Right atrium auricular region (tissue), 2 donors: ENCODE data around the gene DLX1. TPM values are rescaled to one million over a fixed set of nuclear protein-coding genes. Genes with fewer than 3 reads are reported as not detected.

Experiments
- DNase-seq: peaks from one replicate; pipeline ENCODE4 v3.0.0-alpha.2; 2019; ENCODE audit warnings: low spot score
- H3K27ac ChIP-seq, 2 donors: fragments of 200-600 bp; sonication (generic); 1 replicate in 1 of 2; 2 replicates in 1 of 2; pipeline ENCODE4 v1.5.1; 2016 to 2019
- H3K27me3 ChIP-seq, 2 donors: fragments of 200-600 bp; sonication (generic); one replicate each; pipeline versions ENCODE4 v1.5.1 to v1.6.0; 2017 to 2019
- H3K36me3 ChIP-seq: fragments of 200-600 bp; sonication (generic); one replicate; pipeline ENCODE4 v1.5.1; 2016
- H3K4me1 ChIP-seq, 2 donors: fragments of 200-600 bp; sonication (generic); one replicate each; pipeline versions ENCODE4 v1.5.1 to v1.6.0; 2017 to 2019
- H3K4me3 ChIP-seq, 2 donors: fragments of 200-600 bp; sonication (generic); 1 replicate in 1 of 2; 2 replicates in 1 of 2; pipeline ENCODE4 v1.5.1; 2017 to 2019; ENCODE audit warnings: mild to moderate bottlenecking in 1 of 2, moderate library complexity in 1 of 2
- H3K9me3 ChIP-seq, 2 donors: fragments of 200-600 bp; sonication (generic); one replicate each; pipeline ENCODE4 v1.5.1; 2019
- CTCF ChIP-seq, 2 donors: fragments of 200-600 bp; sonication (generic); IDR thresholded peaks; one replicate each; pipeline ENCODE4 v1.5.1; 2019; ENCODE audit warnings: antibody characterized with exemption in 2 of 2
- total RNA-seq, 2 donors: library from RNA; depleted of rRNA; stranded (reverse); fragments of >200 nt; gene quantifications; one replicate each; pipeline ENCODE4 v1.1.0, GENCODE V29; 2016

DLX1 gene
- total RNA-seq, 2 donors from 2014 or later = not detected

- Histone ChIP-seq H3K27me3 (no peaks in the 10 kb centered on the region), H3K36me3 (no peaks in the 10 kb centered on the region), H3K4me1 (no peaks in the 10 kb centered on the region), H3K27ac (no peak overlapping the region), H3K4me3 (no peak overlapping the region), H3K9me3 (no peaks in the 10 kb centered on the region)
- no peak for DNase-seq
- no peak for TF ChIP-seq CTCF (IDR thresholded peaks at IDR 0.05)
Measured at GRCh38 chr2:172072303-172072702, 13.0 kb upstream of the DLX1 start.

GRCh38 chr2:172072706-172073105 lies 12.6 kb upstream of the DLX1 start:
- H3K9me3 ChIP-seq = no peaks in the 10 kb centered on the region
- TF ChIP-seq CTCF (IDR thresholded peaks at IDR 0.05) = no peak

DNA sequence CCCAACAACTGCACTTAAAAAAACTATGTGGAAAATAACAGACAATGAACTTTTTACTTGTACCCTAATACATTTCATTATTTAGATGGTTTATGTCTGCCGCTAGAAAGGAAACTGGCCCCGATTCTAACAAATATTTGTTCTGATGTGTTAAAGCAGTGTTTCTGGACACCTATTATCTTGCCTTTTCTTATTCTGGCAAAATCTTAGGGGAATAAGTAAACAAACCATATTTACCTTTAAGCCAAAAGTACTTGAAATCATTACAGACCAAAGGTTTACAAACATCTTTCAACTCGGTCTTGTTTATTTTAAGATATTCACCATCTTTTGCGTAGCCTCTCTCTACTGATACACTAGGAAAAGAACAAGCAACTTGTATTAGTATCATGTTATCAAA lies 11.8 kb upstream of the DLX1 start:
- no peaks in the 10 kb centered on the region for H3K9me3 ChIP-seq
- no peak overlapping the region for H3K4me3 ChIP-seq
- no peaks in the 10 kb centered on the region for H3K36me3 ChIP-seq
- no peak for DNase-seq
- TF ChIP-seq CTCF (IDR thresholded peaks at IDR 0.05) = no peak
- H3K27me3 ChIP-seq = no peaks in the 10 kb centered on the region
- no peak overlapping the region for H3K27ac ChIP-seq
- no peaks in the 10 kb centered on the region for H3K4me1 ChIP-seq

More at GRCh38 chr2:172072706-172073105, 12.6 kb upstream of the DLX1 start:
- Histone ChIP-seq H3K4me1 (no peaks in the 10 kb centered on the region), H3K27ac (no peak overlapping the region), H3K4me3 (no peak overlapping the region), H3K27me3 (no peaks in the 10 kb centered on the region), H3K36me3 (no peaks in the 10 kb centered on the region)
- DNase-seq = no peak

DNA sequence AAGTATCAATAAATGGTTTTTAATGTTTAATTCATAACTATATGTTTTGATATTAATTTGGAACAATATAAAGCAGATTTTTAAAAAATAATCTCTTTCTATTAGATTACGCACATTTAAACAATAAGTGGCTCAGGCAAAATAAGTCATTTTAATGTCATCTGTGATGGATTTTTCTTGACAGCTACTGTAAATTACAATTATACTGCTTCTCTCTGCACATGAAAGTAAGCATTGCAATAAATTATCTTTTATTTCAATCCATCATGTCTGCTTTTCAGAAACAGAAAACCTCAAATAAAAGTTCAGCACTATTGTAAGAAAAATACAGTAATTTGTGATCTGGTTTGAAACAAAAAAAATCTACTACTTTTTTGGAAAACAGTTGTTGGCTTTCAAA lies 11.1 kb upstream of the DLX1 start:
- H3K27me3 ChIP-seq = no peaks in the 10 kb centered on the region
- no peak overlapping the region for H3K4me3 ChIP-seq
- H3K4me1 ChIP-seq = no peaks in the 10 kb centered on the region
- no peak for TF ChIP-seq CTCF (IDR thresholded peaks at IDR 0.05)
- no peak overlapping the region for H3K27ac ChIP-seq
- H3K36me3 ChIP-seq = no peaks in the 10 kb centered on the region
- no peak for DNase-seq
- no peaks in the 10 kb centered on the region for H3K9me3 ChIP-seq

GRCh38 chr2:172079416-172079815 lies 5.9 kb upstream of the DLX1 start:
- Histone ChIP-seq H3K9me3 (no peaks in the 10 kb centered on the region), H3K4me3 (no peak overlapping the region), H3K27ac (no peak overlapping the region), H3K36me3 (no peaks in the 10 kb centered on the region), H3K4me1 (peaks cover 0 to 17% of the 10 kb centered on the region in 2 donors), H3K27me3 (peaks cover 42 to 45% of the 10 kb centered on the region in 2 donors)
- no peak for DNase-seq
- TF ChIP-seq CTCF (IDR thresholded peaks at IDR 0.05) = no peak

DNA sequence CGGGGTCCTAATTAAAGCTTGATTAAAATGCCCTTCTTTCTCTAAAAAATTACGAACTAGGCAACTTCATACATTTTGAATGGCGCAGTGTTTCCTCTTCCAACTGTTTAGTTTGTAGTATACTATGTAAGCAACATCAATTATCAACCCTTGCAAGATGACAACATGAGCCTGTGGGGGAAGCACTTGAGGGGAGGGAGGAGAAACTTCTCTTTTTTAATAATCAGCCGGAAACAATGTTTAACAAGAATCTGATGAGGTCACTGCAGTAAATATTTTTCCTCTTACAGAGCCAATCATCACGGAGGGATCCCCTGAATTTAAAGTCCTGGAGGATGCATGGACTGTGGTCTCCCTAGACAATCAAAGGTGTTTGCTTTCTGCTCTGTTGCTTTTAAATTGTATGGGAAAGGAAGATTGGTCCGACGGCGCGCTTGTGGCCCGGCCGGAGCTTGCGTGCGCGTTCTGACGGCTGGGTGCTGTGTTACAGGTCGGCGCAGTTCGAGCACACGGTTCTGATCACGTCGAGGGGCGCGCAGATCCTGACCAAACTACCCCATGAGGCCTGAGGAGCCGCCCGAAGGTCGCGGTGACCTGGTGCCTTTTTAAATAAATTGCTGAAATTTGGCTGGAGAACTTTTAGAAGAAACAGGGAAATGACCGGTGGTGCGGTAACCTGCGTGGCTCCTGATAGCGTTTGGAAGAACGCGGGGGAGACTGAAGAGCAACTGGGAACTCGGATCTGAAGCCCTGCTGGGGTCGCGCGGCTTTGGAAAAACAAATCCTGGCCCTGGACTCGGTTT lies 5.3 kb upstream of the DLX1 start:
- Histone ChIP-seq H3K9me3 (no peaks in the 10 kb centered on the region), H3K27me3 (peaks cover 48 to 51% of the 10 kb centered on the region in 2 donors), H3K27ac (no peak overlapping the region), H3K4me3 (no peak overlapping the region), H3K36me3 (no peaks in the 10 kb centered on the region), H3K4me1 (peaks cover 0 to 24% of the 10 kb centered on the region in 2 donors)
- TF ChIP-seq CTCF (IDR thresholded peaks at IDR 0.05) = no peak
- no peak for DNase-seq
